22Rv1 (cell line): Measurements from ENCODE around the gene MMP17.

Experiments
- ZFX ChIP-seq: fragments of 450-650 bp; IDR thresholded peaks from 2 replicates; pipeline ENCODE4 v1.6.1; 2017; ENCODE audit warnings: antibody characterized with exemption, borderline replicate concordance
- TF ChIP-seq, protein P1 (sequence below): fragments of 450-650 bp; IDR thresholded peaks from 2 replicates; pipeline ENCODE4 v1.5.1; 2017; ENCODE audit warnings: mild to moderate bottlenecking

DNA sequence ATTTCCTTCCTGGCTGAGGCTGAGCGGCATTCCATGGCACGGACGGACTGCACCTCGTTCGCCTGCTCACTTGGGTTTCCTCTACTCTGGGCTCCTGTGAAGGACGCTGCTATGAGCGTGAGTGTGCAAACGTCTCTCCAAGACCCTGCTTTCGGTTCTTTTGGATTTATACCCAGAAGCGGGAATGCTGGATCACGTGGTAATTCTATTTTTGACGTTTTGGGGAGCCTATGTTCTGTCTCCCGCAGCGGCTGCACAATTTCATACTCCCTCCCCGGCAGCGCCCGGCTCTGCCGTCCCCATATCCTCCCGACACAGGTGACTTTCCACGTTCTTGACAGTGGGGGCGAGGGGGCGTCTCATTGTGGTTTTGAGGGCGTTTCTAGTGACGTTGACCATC lies 20.6 kb downstream of the MMP17 start:
- TF ChIP-seq, protein P1, sequence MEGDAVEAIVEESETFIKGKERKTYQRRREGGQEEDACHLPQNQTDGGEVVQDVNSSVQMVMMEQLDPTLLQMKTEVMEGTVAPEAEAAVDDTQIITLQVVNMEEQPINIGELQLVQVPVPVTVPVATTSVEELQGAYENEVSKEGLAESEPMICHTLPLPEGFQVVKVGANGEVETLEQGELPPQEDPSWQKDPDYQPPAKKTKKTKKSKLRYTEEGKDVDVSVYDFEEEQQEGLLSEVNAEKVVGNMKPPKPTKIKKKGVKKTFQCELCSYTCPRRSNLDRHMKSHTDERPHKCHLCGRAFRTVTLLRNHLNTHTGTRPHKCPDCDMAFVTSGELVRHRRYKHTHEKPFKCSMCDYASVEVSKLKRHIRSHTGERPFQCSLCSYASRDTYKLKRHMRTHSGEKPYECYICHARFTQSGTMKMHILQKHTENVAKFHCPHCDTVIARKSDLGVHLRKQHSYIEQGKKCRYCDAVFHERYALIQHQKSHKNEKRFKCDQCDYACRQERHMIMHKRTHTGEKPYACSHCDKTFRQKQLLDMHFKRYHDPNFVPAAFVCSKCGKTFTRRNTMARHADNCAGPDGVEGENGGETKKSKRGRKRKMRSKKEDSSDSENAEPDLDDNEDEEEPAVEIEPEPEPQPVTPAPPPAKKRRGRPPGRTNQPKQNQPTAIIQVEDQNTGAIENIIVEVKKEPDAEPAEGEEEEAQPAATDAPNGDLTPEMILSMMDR = no peak
- no peak for TF ChIP-seq ZFX
